Adrenal gland (tissue), 5 donors: ENCODE results near the gene SLC4A5.

Source experiments
- POLR2A ChIP-seq, 2 donors: fragments of 450-650 bp; IDR thresholded peaks; one replicate each; pipeline ENCODE4 v1.6.1; 2017; ENCODE audit warnings: antibody characterized with exemption in 2 of 2, mild to moderate bottlenecking in 2 of 2, moderate library complexity in 1 of 2
- TF ChIP-seq, protein P1 (sequence below), 6 experiments: fragments of 450-650 bp in 4 of 6; fragments of 200-600 bp in 2 of 6; sonication (generic) in 1 of 6; IDR thresholded peaks; 1 replicate in 5 of 6; 2 replicates in 1 of 6; pipeline versions ENCODE4 v1.5.1 to v1.8.0; 2016 to 2021; ENCODE audit warnings: antibody characterized with exemption in 6 of 6, mild to moderate bottlenecking in 2 of 6, moderate library complexity in 1 of 6
- donor health status: DM: no; HTN: no; CAD: no.

DNA sequence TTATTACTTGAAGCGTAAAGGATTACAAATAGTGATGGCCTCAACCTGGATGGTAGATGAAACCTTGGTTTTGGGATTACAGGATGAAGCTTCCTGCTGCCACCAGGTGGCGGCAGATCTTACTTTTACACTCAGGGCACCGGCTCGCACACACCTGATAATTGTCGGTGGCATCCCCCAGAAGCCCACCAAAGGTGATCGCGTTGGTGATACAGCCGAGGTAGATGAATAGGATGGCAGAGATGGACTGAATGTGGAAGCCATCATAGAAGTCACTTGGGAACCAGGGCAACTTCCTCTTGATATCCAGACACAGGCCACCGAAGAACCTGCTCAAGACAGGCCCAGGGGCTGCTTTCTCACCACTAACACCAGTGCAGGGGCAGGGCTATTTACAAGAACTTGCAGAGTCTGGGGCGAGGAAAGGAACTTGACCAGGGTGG lies 93.0 kb downstream of the SLC4A5 start:
- no peak for TF ChIP-seq POLR2A (IDR thresholded peaks at IDR 0.05)
- TF ChIP-seq, protein P1, sequence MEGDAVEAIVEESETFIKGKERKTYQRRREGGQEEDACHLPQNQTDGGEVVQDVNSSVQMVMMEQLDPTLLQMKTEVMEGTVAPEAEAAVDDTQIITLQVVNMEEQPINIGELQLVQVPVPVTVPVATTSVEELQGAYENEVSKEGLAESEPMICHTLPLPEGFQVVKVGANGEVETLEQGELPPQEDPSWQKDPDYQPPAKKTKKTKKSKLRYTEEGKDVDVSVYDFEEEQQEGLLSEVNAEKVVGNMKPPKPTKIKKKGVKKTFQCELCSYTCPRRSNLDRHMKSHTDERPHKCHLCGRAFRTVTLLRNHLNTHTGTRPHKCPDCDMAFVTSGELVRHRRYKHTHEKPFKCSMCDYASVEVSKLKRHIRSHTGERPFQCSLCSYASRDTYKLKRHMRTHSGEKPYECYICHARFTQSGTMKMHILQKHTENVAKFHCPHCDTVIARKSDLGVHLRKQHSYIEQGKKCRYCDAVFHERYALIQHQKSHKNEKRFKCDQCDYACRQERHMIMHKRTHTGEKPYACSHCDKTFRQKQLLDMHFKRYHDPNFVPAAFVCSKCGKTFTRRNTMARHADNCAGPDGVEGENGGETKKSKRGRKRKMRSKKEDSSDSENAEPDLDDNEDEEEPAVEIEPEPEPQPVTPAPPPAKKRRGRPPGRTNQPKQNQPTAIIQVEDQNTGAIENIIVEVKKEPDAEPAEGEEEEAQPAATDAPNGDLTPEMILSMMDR (IDR thresholded peaks at IDR 0.05), result peak; percentile 59 to 84 (median 72)
